Fibroblast of lung (primary cell): Measurements from ENCODE around the gene TMEM121. TPM values are rescaled to one million over a fixed set of nuclear protein-coding genes. Genes with fewer than 3 reads are reported as not detected.

Experiments used
- DNase-seq, 2 donors: peaks; one replicate each; pipeline versions ENCODE4 v3.0.0 to v3.0.0-alpha.2; 2010; ENCODE audit warnings: low read depth in 2 of 2
- H2AFZ ChIP-seq: 2 replicates; pipeline ENCODE4 v1.5.1; 2012; ENCODE audit warnings: low read length, control low read depth, inconsistent platforms
- H3K27ac ChIP-seq: 2 replicates; pipeline ENCODE4 v1.5.1; 2011; ENCODE audit warnings: low read length, control low read depth; ENCODE audit not compliant: insufficient read depth
- H3K27me3 ChIP-seq: 2 replicates; pipeline ENCODE4 v1.5.1; 2011; ENCODE audit warnings: mild to moderate bottlenecking, low read length; ENCODE audit not compliant: control insufficient read depth, insufficient read depth
- H3K36me3 ChIP-seq: 2 replicates; pipeline ENCODE4 v1.5.1; 2011; ENCODE audit warnings: low read length; ENCODE audit not compliant: control insufficient read depth, insufficient read depth
- H3K4me1 ChIP-seq: 2 replicates; pipeline ENCODE4 v1.5.1; 2011; ENCODE audit warnings: low read length; ENCODE audit not compliant: control insufficient read depth, insufficient read depth; ENCODE audit errors: extremely low read depth
- H3K4me2 ChIP-seq: 2 replicates; pipeline ENCODE4 v1.5.1; 2011; ENCODE audit warnings: low read length, control low read depth; ENCODE audit not compliant: insufficient read depth; ENCODE audit errors: extremely low read depth
- H3K4me3 ChIP-seq, 4 experiments: fragments of 200-600 bp in 1 of 4; sonication (generic) in 1 of 4; replicated peaks in 1 of 4; 2 replicates each; pipeline ENCODE4 v1.5.1; 2011 to 2016; ENCODE audit warnings: low read length in 4 of 4, low read depth in 3 of 4, mild to moderate bottlenecking in 3 of 4, control low read depth in 2 of 4, inconsistent platforms in 1 of 4, mixed read lengths in 1 of 4; ENCODE audit not compliant: insufficient read depth in 1 of 4; ENCODE audit errors: control extremely low read depth in 1 of 4
- H3K79me2 ChIP-seq: 2 replicates; pipeline ENCODE4 v1.5.1; 2012; ENCODE audit warnings: mild to moderate bottlenecking, low read length, inconsistent platforms; ENCODE audit not compliant: control insufficient read depth, insufficient read depth
- H3K9ac ChIP-seq: 2 replicates; pipeline ENCODE4 v1.5.1; 2011; ENCODE audit warnings: mild to moderate bottlenecking, low read length, control low read depth; ENCODE audit not compliant: insufficient read depth
- H3K9me3 ChIP-seq: 2 replicates; pipeline ENCODE4 v1.5.1; 2012; ENCODE audit warnings: low read depth, low read length; ENCODE audit not compliant: control insufficient read depth, insufficient read depth
- H4K20me1 ChIP-seq: 2 replicates; pipeline ENCODE4 v1.5.1; 2011; ENCODE audit warnings: low read length; ENCODE audit not compliant: control insufficient read depth, insufficient read depth; ENCODE audit errors: extremely low read depth
- EZH2 ChIP-seq: IDR thresholded peaks from 2 replicates; pipeline ENCODE4 v1.5.1; 2012; ENCODE audit warnings: low read length, control low read depth, mild to moderate bottlenecking; ENCODE audit errors: missing control alignments
- polyA plus RNA-seq, 2 donors: library from polyadenylated mRNA; depleted of rRNA in 1 of 2; stranded (reverse) in 1 of 2; unstranded in 1 of 2; fragments of >200 nt; gene quantifications; 2 replicates each; pipeline ENCODE4 v1.2.1, GENCODE V29; 2011 to 2012; ENCODE audit warnings: missing spikeins in 1 of 2
- total RNA-seq: library from RNA; depleted of rRNA; stranded (reverse); fragments of >200 nt; gene quantifications from 2 replicates; pipeline ENCODE4 v1.2.1, GENCODE V29; 2014
- TF ChIP-seq, protein P1 (sequence below), 2 donors: IDR thresholded peaks in 1 of 2; conservative IDR thresholded peaks in 1 of 2; 1 replicate in 1 of 2; 2 replicates in 1 of 2; pipeline ENCODE4 v1.5.1; 2011 to 2012; ENCODE audit warnings: low read length in 2 of 2, control low read depth in 1 of 2, inconsistent platforms in 1 of 2, low read depth in 1 of 2, mild to moderate bottlenecking in 1 of 2

The TMEM121 gene
- total and polyA plus RNA-seq, 2 donors (not counting 1 experiment from before 2014, with no cell fraction given): 0.30 to 5.1 TPM

DNA sequence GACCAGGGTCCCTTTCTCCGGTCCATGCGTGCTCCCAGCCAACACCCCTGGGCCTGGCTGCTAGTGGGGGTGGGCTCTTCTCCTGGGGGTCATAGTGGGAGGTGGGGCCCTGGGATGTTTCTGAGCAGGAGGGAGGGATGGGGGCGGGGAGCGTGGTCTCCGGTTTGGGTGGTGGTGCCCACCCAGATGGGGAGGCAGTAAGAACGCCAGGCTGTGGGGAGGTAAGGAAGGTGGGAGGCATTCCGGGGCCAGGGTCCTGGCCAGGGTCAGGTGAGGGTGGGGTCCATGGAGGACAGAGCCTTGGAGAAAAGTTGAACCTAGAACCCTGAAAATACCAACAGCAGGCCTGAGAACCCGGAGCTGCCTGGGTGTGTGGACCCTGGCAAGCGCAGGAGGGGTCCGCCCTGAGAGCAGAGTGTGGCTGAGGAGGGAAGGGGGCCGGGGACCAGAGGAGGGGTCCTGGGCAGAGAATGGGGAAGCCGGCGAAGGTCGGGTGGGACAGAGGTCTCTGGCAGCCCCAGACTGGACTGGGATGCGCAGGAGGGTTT, 46.1 kb upstream of the TMEM121 start:
- H3K36me3 ChIP-seq: peaks cover 6% of the 10 kb centered on the region
- peak overlapping the region; percentile 99 for H3K27ac ChIP-seq
- no peak for DNase-seq
- no peaks in the 10 kb centered on the region for H3K27me3 ChIP-seq
- H3K9me3 ChIP-seq: no peaks in the 10 kb centered on the region
- H3K79me2 ChIP-seq: peaks cover 5% of the 10 kb centered on the region
- H3K4me2 ChIP-seq: no peak overlapping the region
- H3K4me3 ChIP-seq: no peak overlapping the region
- H3K9ac ChIP-seq: no peak overlapping the region
- TF ChIP-seq, protein P1, sequence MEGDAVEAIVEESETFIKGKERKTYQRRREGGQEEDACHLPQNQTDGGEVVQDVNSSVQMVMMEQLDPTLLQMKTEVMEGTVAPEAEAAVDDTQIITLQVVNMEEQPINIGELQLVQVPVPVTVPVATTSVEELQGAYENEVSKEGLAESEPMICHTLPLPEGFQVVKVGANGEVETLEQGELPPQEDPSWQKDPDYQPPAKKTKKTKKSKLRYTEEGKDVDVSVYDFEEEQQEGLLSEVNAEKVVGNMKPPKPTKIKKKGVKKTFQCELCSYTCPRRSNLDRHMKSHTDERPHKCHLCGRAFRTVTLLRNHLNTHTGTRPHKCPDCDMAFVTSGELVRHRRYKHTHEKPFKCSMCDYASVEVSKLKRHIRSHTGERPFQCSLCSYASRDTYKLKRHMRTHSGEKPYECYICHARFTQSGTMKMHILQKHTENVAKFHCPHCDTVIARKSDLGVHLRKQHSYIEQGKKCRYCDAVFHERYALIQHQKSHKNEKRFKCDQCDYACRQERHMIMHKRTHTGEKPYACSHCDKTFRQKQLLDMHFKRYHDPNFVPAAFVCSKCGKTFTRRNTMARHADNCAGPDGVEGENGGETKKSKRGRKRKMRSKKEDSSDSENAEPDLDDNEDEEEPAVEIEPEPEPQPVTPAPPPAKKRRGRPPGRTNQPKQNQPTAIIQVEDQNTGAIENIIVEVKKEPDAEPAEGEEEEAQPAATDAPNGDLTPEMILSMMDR (conservative IDR thresholded peaks at IDR 0.05 in 1 of 2, IDR thresholded peaks at IDR 0.05 in 1 of 2; ENCODE audit: low read depth in 1 of 2, low read length in 2 of 2): no peak
- no peak for TF ChIP-seq EZH2
- no peaks in the 10 kb centered on the region for H4K20me1 ChIP-seq
- no peak overlapping the region for H2AFZ ChIP-seq
- H3K4me1 ChIP-seq: peaks cover 27% of the 10 kb centered on the region

DNA sequence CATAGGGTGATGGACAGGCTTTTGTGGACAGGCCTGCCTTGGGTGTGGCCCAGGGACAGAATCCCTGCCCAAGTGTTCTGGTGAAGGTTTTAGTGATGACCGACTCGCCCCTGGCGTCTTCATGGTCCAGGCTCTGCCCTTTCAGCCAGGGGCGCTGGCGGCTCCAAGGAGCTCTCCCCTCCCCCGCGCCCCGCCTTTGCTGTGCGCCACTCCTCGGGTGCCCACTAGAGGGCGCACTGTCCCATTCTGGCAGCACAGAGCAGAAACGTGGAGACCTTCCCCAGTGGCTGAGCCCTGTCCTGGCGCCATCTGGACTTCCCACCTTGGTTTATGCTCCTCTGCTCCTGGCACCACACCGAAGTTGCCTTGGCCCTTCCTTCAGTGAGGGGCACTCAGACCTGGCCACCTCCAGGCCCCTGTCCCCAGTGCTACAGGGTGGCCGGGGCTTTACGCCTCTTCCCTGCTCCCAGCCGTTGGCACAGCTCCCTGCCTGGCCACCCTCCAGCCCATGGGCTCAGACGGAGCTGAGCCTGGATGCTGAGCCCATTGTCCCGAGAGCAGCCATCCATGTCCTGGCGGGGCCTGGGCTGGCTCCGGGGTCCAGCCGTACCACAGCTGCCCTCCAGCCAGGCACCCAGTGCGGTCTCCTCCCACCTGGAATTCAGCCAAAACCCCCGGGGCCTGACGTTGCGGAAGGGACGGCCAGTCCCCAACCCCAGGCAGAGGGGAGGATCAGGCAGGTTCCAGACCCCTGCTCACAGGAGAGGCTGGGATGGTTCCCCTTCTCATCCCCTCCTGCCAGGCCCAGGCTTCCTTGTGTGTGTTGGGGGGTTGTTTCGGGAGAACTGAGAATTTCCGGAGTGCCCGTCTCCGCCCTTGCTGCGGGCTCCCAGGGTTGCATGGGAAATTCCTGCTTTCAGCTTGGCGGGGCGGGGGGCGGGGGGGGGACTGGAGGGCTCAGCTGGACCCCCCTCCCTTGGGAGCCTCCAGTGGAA, 45.3 kb upstream of the TMEM121 start:
- no peak overlapping the region for H2AFZ ChIP-seq
- peak overlapping the region; percentile 89 for H3K4me2 ChIP-seq
- no peaks in the 10 kb centered on the region for H3K9me3 ChIP-seq
- no peak for TF ChIP-seq EZH2
- TF ChIP-seq, protein P1 (conservative IDR thresholded peaks at IDR 0.05 in 1 of 2, IDR thresholded peaks at IDR 0.05 in 1 of 2; ENCODE audit: low read depth in 1 of 2, low read length in 2 of 2): peak; percentile 88 to 89
- H3K27me3 ChIP-seq: peaks cover 4% of the 10 kb centered on the region
- H3K4me3 ChIP-seq: peak overlapping the region in 3 of 4 experiments; percentile 0 to 59 (median 55)
- H3K79me2 ChIP-seq: peaks cover 5% of the 10 kb centered on the region
- no peaks in the 10 kb centered on the region for H4K20me1 ChIP-seq
- peaks cover 6% of the 10 kb centered on the region for H3K36me3 ChIP-seq
- DNase-seq: peak; percentile 77 to 86
- peak overlapping the region; percentile 99 for H3K27ac ChIP-seq
- H3K9ac ChIP-seq: peak overlapping the region; percentile 96
- H3K4me1 ChIP-seq: peaks cover 26% of the 10 kb centered on the region

DNA sequence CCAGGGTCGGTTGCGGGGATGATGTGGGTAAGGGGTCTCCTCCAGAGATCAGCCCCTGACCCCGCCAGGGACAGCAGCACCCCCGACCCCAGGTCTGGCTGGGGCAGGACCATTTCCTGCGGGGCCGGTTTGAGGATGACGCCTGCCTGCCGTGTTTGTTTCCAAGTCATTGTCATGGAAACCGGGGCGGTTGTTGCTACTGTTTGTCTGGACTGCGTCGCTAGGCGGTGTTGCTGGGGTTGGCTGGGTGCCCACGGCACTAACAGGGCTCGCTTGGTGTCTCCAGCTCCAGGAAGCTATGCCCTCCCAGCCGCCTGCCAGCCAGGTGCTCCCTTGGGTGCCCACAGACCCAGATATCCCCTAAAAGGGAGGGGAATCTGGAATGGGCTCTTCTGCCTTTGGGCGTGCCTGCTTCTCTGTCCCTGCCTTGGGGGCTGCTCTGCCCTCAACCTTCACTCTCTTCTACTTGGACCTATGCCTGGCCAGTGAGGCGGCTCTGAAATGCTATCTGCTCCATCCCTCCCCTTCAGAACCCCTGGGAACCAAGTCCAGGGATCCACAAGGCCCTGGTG, 44.4 kb upstream of the TMEM121 start:
- H2AFZ ChIP-seq: no peak overlapping the region
- peaks cover 17% of the 10 kb centered on the region for H3K4me1 ChIP-seq
- no peaks in the 10 kb centered on the region for H3K9me3 ChIP-seq
- H4K20me1 ChIP-seq: no peaks in the 10 kb centered on the region
- H3K27me3 ChIP-seq: peaks cover 11% of the 10 kb centered on the region
- H3K36me3 ChIP-seq: peaks cover 6% of the 10 kb centered on the region
- peak overlapping the region; percentile 99 for H3K27ac ChIP-seq
- TF ChIP-seq, protein P1 (conservative IDR thresholded peaks at IDR 0.05 in 1 of 2, IDR thresholded peaks at IDR 0.05 in 1 of 2; ENCODE audit: low read depth in 1 of 2, low read length in 2 of 2): peak; percentile 24 to 27
- TF ChIP-seq EZH2: no peak
- peak overlapping the region; percentile 32 for H3K4me2 ChIP-seq
- peaks cover 4% of the 10 kb centered on the region for H3K79me2 ChIP-seq
- H3K4me3 ChIP-seq: peak overlapping the region in 1 of 4 experiments; percentile 55
- peak; percentile 93 to 96 for DNase-seq
- H3K9ac ChIP-seq: peak overlapping the region; percentile 96
